K562 (cell line): ENCODE results near the gene OLFM4. TPM values are rescaled to one million over a fixed set of nuclear protein-coding genes. Genes with fewer than 3 reads are reported as not detected.

Experiments
- ATAC-seq: fragments of 200-7000 bp; cut with Tn5 transposase; 3 replicates; pipeline ENCODE4 v1.9.1; 2020; ENCODE audit warnings: moderate library complexity
- BruUV-seq: library from RNA; stranded (reverse); fragments of 400-500 nt; replicated peaks from 2 replicates; lab custom pipeline; 2021; lab: Mats Ljungman, UMichigan
- CTCF ChIA-PET: fragments of 300-600 bp; formaldehyde crosslinking; extraction: SDS; loops from one replicate; lab custom pipeline; 2021; ENCODE audit warnings: low intra/inter-chr PET ratio; lab: Yijun Ruan, JAX
- POLR2A ChIA-PET: fragments of 300-600, 350-650 bp; sonication (Branson Sonifier 250); formaldehyde crosslinking; extraction: SDS; loops from one replicate; lab custom pipeline; 2021; ENCODE audit warnings: antibody characterized with exemption, inconsistent platforms; lab: Yijun Ruan, JAX
- DNase-seq, 4 experiments: peaks; one replicate each; pipeline versions ENCODE4 v3.0.0 to v3.0.0-alpha.2; 2011 to 2018; ENCODE audit warnings: low spot score in 3 of 4, mixed read lengths in 3 of 4; ENCODE audit errors: extremely low read depth in 1 of 4
- FAIRE-seq: peaks from 2 replicates; lab custom pipeline; 2011; peaks lifted over from hg19 to GRCh38; lab: Jason Lieb, UNC
- H2AFZ ChIP-seq: 2 replicates; pipeline ENCODE4 v1.6.0; 2011; ENCODE audit warnings: low read depth, low read length, control low read depth, inconsistent platforms
- H3K27ac ChIP-seq: fragments of 200-600 bp; 3 replicates; pipeline ENCODE4 v1.8.0; 2011; ENCODE audit warnings: low read depth, mild to moderate bottlenecking, control low read depth, inconsistent platforms, low read length, moderate library complexity, mixed read lengths; ENCODE audit errors: extremely low read depth
- H3K27me3 ChIP-seq, 2 experiments: fragments of 300-600 bp in 1 of 2; 2 replicates in 1 of 2; 3 replicates in 1 of 2; pipeline versions ENCODE4 v1.6.0 to v1.8.0; 2011; ENCODE audit warnings: inconsistent platforms in 2 of 2, low read length in 2 of 2, mild to moderate bottlenecking in 1 of 2, mixed read lengths in 1 of 2, moderate library complexity in 1 of 2; ENCODE audit not compliant: control insufficient read depth in 2 of 2, insufficient read depth in 2 of 2
- H3K36me3 ChIP-seq: fragments of 300-600 bp; 3 replicates; pipeline ENCODE4 v1.8.0; 2011; ENCODE audit warnings: mild to moderate bottlenecking, low read length, inconsistent platforms; ENCODE audit not compliant: control insufficient read depth, insufficient read depth
- H3K4me1 ChIP-seq, 2 experiments: fragments of 200-600 bp in 1 of 2; replicated peaks in 1 of 2; 2 replicates in 1 of 2; 3 replicates in 1 of 2; pipeline versions ENCODE4 v1.5.1 to v1.8.0; 2011; ENCODE audit warnings: inconsistent platforms in 2 of 2, low read length in 2 of 2, mild to moderate bottlenecking in 1 of 2, mixed read lengths in 1 of 2, moderate library complexity in 1 of 2; ENCODE audit not compliant: control insufficient read depth in 2 of 2, insufficient read depth in 2 of 2
- H3K4me2 ChIP-seq: 2 replicates; pipeline ENCODE4 v1.6.1; 2011; ENCODE audit warnings: low read length, control low read depth, inconsistent platforms, mixed read lengths; ENCODE audit not compliant: insufficient read depth
- H3K4me3 ChIP-seq: fragments of 200-600 bp; sonication (generic), shearing (Covaris generic); 2 replicates; pipeline ENCODE4 v1.5.1; 2016; ENCODE audit warnings: control low read depth, inconsistent platforms
- H3K79me2 ChIP-seq: fragments of 200-600 bp; 3 replicates; pipeline ENCODE4 v1.8.0; 2011; ENCODE audit warnings: low read length, inconsistent platforms; ENCODE audit not compliant: control insufficient read depth, insufficient read depth
- H3K9ac ChIP-seq, 2 experiments: 2 replicates each; pipeline versions ENCODE4 v1.6.0 to v1.6.1; 2011; ENCODE audit warnings: low read depth in 2 of 2, low read length in 2 of 2, control low read depth in 1 of 2, inconsistent platforms in 1 of 2, mild to moderate bottlenecking in 1 of 2, mixed read lengths in 1 of 2; ENCODE audit not compliant: insufficient read depth in 1 of 2
- H3K9me1 ChIP-seq: one replicate; pipeline ENCODE4 v1.6.0; 2011; ENCODE audit warnings: inconsistent platforms, mild to moderate bottlenecking, low read length, moderate library complexity; ENCODE audit not compliant: control insufficient read depth, insufficient read depth
- H3K9me3 ChIP-seq: replicated peaks from 2 replicates; pipeline ENCODE4 v1.5.1; 2011; ENCODE audit warnings: low read depth, low read length, inconsistent platforms; ENCODE audit not compliant: control insufficient read depth, insufficient read depth
- H4K20me1 ChIP-seq: replicated peaks from 2 replicates; pipeline ENCODE4 v1.6.1; 2011; ENCODE audit warnings: low read length, inconsistent platforms, mixed read lengths; ENCODE audit not compliant: control insufficient read depth, insufficient read depth
- CHD4 ChIP-seq: fragments of 200-600 bp; sonication (generic); IDR thresholded peaks from 3 replicates; pipeline ENCODE4 v1.6.1; 2012; ENCODE audit warnings: low read depth, mild to moderate bottlenecking, mixed read lengths, low read length, inconsistent platforms; ENCODE audit not compliant: insufficient read depth, insufficient replicate concordance, poor library complexity, severe bottlenecking
- DNMT1 ChIP-seq: fragments of 450-650 bp; IDR thresholded peaks from 2 replicates; pipeline ENCODE4 v1.6.1; 2016; ENCODE audit warnings: antibody characterized with exemption, mild to moderate bottlenecking
- E2F5 ChIP-seq: sonication (generic); formaldehyde crosslinking; IDR thresholded peaks from 2 replicates; pipeline ENCODE4 v1.8.0; 2022; ENCODE audit warnings: mild to moderate bottlenecking, missing genetic modification reagents
- IRF1 ChIP-seq: sonication (generic); formaldehyde crosslinking; IDR thresholded peaks from 2 replicates; pipeline ENCODE4 v1.8.0; 2022; ENCODE audit warnings: missing genetic modification reagents, mild to moderate bottlenecking, borderline replicate concordance
- KLF1 ChIP-seq: fragments of 450-650 bp; IDR thresholded peaks from 2 replicates; pipeline ENCODE4 v1.6.1; 2016; ENCODE audit warnings: missing genetic modification characterization, missing compliant biosample characterization
- NEUROD1 ChIP-seq: fragments of 150-350 bp; IDR thresholded peaks from 2 replicates; pipeline ENCODE4 v1.6.1; 2014; ENCODE audit warnings: borderline replicate concordance, low read length, low read depth; ENCODE audit not compliant: partially characterized antibody
- NFIC ChIP-seq: fragments of 450-650 bp; IDR thresholded peaks from 2 replicates; pipeline ENCODE4 v1.6.1; 2017; ENCODE audit warnings: mild to moderate bottlenecking, inconsistent platforms
- PHF8 ChIP-seq: fragments of 200-600 bp; sonication (generic); IDR thresholded peaks from 2 replicates; pipeline ENCODE4 v1.6.1; 2012; ENCODE audit warnings: mixed run types, mild to moderate bottlenecking, inconsistent platforms, low read length, moderate library complexity, borderline replicate concordance
- PTRF ChIP-seq: fragments of 450-650 bp; IDR thresholded peaks from 2 replicates; pipeline ENCODE4 v1.6.1; 2016; ENCODE audit warnings: mild to moderate bottlenecking, missing genetic modification characterization, missing compliant biosample characterization
- SREBF1 ChIP-seq: fragments of 150-350 bp; IDR thresholded peaks from 2 replicates; pipeline ENCODE4 v1.6.1; 2014; ENCODE audit warnings: antibody characterized with exemption, low read depth, low read length, borderline replicate concordance
- TFAM ChIP-seq: fragments of 250-450 bp; sonication (Bioruptor Pico); conservative IDR thresholded peaks from 2 replicates; pipeline ENCODE4 v1.5.0; 2021; ENCODE audit warnings: mild to moderate bottlenecking, moderate library complexity
- TFAP4 ChIP-seq: sonication (generic); formaldehyde crosslinking; IDR thresholded peaks from 2 replicates; pipeline ENCODE4 v1.8.0; 2022; ENCODE audit warnings: missing genetic modification reagents, mild to moderate bottlenecking, moderate library complexity, borderline replicate concordance
- ZFP30 ChIP-seq: fragments of 250-450 bp; sonication (Bioruptor Pico); IDR thresholded peaks from 2 replicates; pipeline ENCODE4 v1.8.0; 2022; ENCODE audit warnings: moderate library complexity, mild to moderate bottlenecking, inconsistent platforms, borderline replicate concordance
- ZNF408 ChIP-seq: fragments of 250-450 bp; sonication (Bioruptor Pico); IDR thresholded peaks from 2 replicates; pipeline ENCODE4 v1.4.0; 2020; ENCODE audit warnings: low read depth, mild to moderate bottlenecking, moderate library complexity
- ZSCAN29 ChIP-seq: fragments of 450-650 bp; IDR thresholded peaks from 2 replicates; pipeline ENCODE4 v1.6.1; 2017
- WGBS: fragments of 100-300 bp; shearing (Covaris generic); methylation state at CpG from one replicate; pipeline ENCODE4 v1.1.6; 2016; ENCODE audit warnings: low coverage, mixed read lengths; ENCODE audit not compliant: insufficient coverage; ENCODE audit errors: missing lambda C conversion rate; 5-methylcytosine and 5-hydroxymethylcytosine counted together
- in situ Hi-C: fragments of 300-500 bp; cut with MboI; formaldehyde crosslinking; loops from 4 replicates; pipeline ENCODE4 v1.15.0; 2018; ENCODE audit warnings: inconsistent platforms, mixed read lengths
- intact Hi-C: fragments of 100-400 bp; cut with micrococcal nuclease; formaldehyde crosslinking; loops from 2 replicates; pipeline ENCODE4 v1.14.2; 2022
- polyA plus RNA-seq, 8 experiments: library from polyadenylated mRNA; depleted of rRNA in 4 of 8; stranded (reverse) in 5 of 8; unstranded in 3 of 8; fragments of >200 nt; fragmentation: Nextera tagmentation in 2 of 8; fragmentation: Illumina TruSeq in 1 of 8; extraction: Ambion mirVana in 2 of 8; extraction: Trizol in 1 of 8; gene quantifications; 2 replicates each; pipeline versions ENCODE4 v1.2.1 to v1.2.3, GENCODE V29; 2011 to 2014; ENCODE audit warnings: inconsistent platforms in 1 of 8, missing spikeins in 1 of 8
- total RNA-seq, 7 experiments: library from RNA; depleted of rRNA in 6 of 7; stranded (reverse); fragments of >200 nt in 6 of 7; fragmentation: Illumina TruSeq in 2 of 7; extraction: Trizol in 2 of 7; gene quantifications; 2 replicates each; pipeline versions ENCODE4 v1.2.1 to v1.2.3, GENCODE V29; 2011 to 2021; ENCODE audit warnings: low replicate concordance in 1 of 7

The OLFM4 gene
- total and polyA plus RNA-seq, 9 of the 15 experiments (the other 6 are each of a cell fraction or from before 2014, with no cell fraction given) = not detected

GRCh38 chr13:53032849-53033248 is 4.2 kb downstream of the OLFM4 start:
- Histone ChIP-seq H3K4me1 (no peaks in the 10 kb centered on the region), H3K79me2 (no peaks in the 10 kb centered on the region), H3K4me3 (no peak overlapping the region), H3K9ac (no peak overlapping the region), H3K9me3 (no peaks in the 10 kb centered on the region), H4K20me1 (no peaks in the 10 kb centered on the region), H3K36me3 (no peaks in the 10 kb centered on the region), H3K27ac (no peak overlapping the region), H3K4me2 (no peak overlapping the region), H2AFZ (no peak overlapping the region), H3K27me3 (no peaks in the 10 kb centered on the region), H3K9me1 (no peaks in the 10 kb centered on the region)
- in situ Hi-C loops (no loop called here), intact Hi-C loops (no loop called here)
- no TSS peak for BruUV-seq
- TF ChIP-seq TFAM (CRISPR knock-in tag) (no peak), E2F5 (no peak), SREBF1 (no peak), NFIC (no peak), NEUROD1 (no peak), ZSCAN29 (no peak), KLF1 (tag) (no peak), PTRF (tag) (no peak), TFAP4 (CRISPR knock-in tag) (no peak), DNMT1 (no peak), IRF1 (no peak), PHF8 (no peak), ZFP30 (CRISPR knock-in tag) (no peak), ZNF408 (CRISPR knock-in tag) (no peak), CHD4 (no peak)
- ChIA-PET CTCF (no interaction called here), POLR2A (no interaction called here)
- no peak for DNase-seq
- no peak for FAIRE-seq
- 0% methylated on average over 1 of the region's 1 CpG for WGBS
- ATAC-seq = no peak
